Measurements from ENCODE around the gene CHTF18. TPM values are rescaled to one million over a fixed set of nuclear protein-coding genes. Genes with fewer than 3 reads are reported as not detected.

The CHTF18 gene
- total and polyA plus RNA-seq, 2 donors (not counting 3 experiments of a cell fraction or from before 2014, with no cell fraction given) = 33.0 to 69.5 TPM

DNA sequence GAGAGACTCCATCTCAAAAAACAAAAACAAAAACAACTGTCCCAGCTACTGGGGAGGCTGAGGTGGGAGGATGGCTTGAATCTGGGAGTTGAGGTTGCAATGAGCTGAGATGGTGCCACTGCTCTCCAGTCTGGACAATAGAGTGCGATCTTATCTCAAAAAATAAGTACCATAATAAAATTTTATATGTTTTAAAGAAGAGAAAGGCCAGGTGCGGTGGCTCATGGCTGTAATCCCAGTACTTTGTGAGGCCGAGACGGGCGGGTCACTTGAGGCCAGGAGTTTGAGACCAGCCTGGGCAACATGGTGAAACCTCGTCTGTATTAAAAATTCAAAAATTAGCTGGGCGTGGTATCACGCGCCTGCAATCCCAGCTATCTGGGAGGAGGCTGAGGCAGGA is 11.6 kb upstream of the CHTF18 start:
- dilution Hi-C loops (cut with MboI; ENCODE audit: extremely low pct_ligation_motif_present, low sequenced_read_pairs) (no loop called here), intact Hi-C loops (cut with micrococcal nuclease) (no loop called here)
- Histone ChIP-seq H3K27me3 (ENCODE audit: control insufficient read depth in 2 of 2, insufficient read depth in 2 of 2, low read length in 2 of 2) (no peaks in the 10 kb centered on the region), H3K27ac (ENCODE audit: insufficient read depth, low read depth, low read length) (no peak overlapping the region), H3K9me1 (replicated peaks; ENCODE audit: control insufficient read depth, extremely low read depth, insufficient read depth, low read length) (no peaks in the 10 kb centered on the region), H3K79me2 (ENCODE audit: control insufficient read depth, insufficient read depth, low read length) (no peaks in the 10 kb centered on the region), H3K4me1 (ENCODE audit: control insufficient read depth, extremely low read depth, insufficient read depth, low read length) (no peaks in the 10 kb centered on the region), H4K20me1 (replicated peaks; ENCODE audit: control insufficient read depth, extremely low read depth, insufficient read depth, low read length) (no peaks in the 10 kb centered on the region), H3K9me3 (replicated peaks; ENCODE audit: control insufficient read depth, insufficient read depth, low read length) (no peaks in the 10 kb centered on the region), H2AFZ (ENCODE audit: low read depth, low read length) (no peak overlapping the region), H3K9ac (replicated peaks; ENCODE audit: extremely low read depth, insufficient read depth, low read length) (no peak overlapping the region), H3K36me3 (ENCODE audit: control insufficient read depth in 2 of 2, extremely low read depth in 1 of 2, insufficient read depth in 2 of 2, low read length in 2 of 2) (no peaks in the 10 kb centered on the region), H3K4me3 (replicated peaks in 1 of 3; ENCODE audit: insufficient read depth in 1 of 3, low read depth in 1 of 3, low read length in 3 of 3) (no peak overlapping the region), H3K4me2 (ENCODE audit: insufficient read depth, low read length) (no peak overlapping the region)
- FAIRE-seq = no peak
- no TSS peak for BruUV-seq (replicated peaks)
- TF ChIP-seq JUN (IDR thresholded peaks at IDR 0.05; ENCODE audit: borderline replicate concordance, insufficient read depth, insufficient read length, low read depth) (no peak), FOS (IDR thresholded peaks at IDR 0.05; ENCODE audit: borderline replicate concordance, insufficient read depth, low read length) (no peak), MYC (IDR thresholded peaks at IDR 0.05; ENCODE audit: low read depth, low read length) (no peak), MAX (IDR thresholded peaks at IDR 0.05; ENCODE audit: insufficient read depth, insufficient read length) (no peak), POLR2AphosphoS5 (IDR thresholded peaks at IDR 0.05; ENCODE audit: insufficient read depth, low read depth, low read length) (no peak), GATA2 (IDR thresholded peaks at IDR 0.05; ENCODE audit: insufficient read depth, insufficient read length, low read depth, low read length) (no peak), EZH2 (IDR thresholded peaks at IDR 0.05; ENCODE audit: borderline replicate concordance, low read depth, low read length, severe bottlenecking) (no peak), POLR2A (IDR thresholded peaks at IDR 0.05; ENCODE audit: low read depth, low read length) (no peak)
- TF ChIP-seq, protein P1, sequence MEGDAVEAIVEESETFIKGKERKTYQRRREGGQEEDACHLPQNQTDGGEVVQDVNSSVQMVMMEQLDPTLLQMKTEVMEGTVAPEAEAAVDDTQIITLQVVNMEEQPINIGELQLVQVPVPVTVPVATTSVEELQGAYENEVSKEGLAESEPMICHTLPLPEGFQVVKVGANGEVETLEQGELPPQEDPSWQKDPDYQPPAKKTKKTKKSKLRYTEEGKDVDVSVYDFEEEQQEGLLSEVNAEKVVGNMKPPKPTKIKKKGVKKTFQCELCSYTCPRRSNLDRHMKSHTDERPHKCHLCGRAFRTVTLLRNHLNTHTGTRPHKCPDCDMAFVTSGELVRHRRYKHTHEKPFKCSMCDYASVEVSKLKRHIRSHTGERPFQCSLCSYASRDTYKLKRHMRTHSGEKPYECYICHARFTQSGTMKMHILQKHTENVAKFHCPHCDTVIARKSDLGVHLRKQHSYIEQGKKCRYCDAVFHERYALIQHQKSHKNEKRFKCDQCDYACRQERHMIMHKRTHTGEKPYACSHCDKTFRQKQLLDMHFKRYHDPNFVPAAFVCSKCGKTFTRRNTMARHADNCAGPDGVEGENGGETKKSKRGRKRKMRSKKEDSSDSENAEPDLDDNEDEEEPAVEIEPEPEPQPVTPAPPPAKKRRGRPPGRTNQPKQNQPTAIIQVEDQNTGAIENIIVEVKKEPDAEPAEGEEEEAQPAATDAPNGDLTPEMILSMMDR (IDR thresholded peaks at IDR 0.05; ENCODE audit: extremely low read depth in 1 of 2, insufficient read depth in 1 of 2, low read depth in 1 of 2, low read length in 2 of 2) = no peak
- POLR2A ChIA-PET = no interaction called here
- CTCF ChIA-PET = interaction anchor here (0.8 to 1.6 kb wide), 3 partner anchors 8 to 281 kb away, joined by 3 to 7 read pairs (median 3); no protein-coding TSS in a partner anchor
- no peak for DNase-seq (ENCODE audit: low read depth, low spot score)

All from endothelial cell of umbilical vein (primary cell).